Breast epithelium (tissue), 4 donors: ENCODE data around the gene OGFR. TPM values are rescaled to one million over a fixed set of nuclear protein-coding genes. Genes with fewer than 3 reads are reported as not detected.

Experiments used
- DNase-seq, 2 donors: peaks; one replicate each; pipeline ENCODE4 v3.0.0-alpha.2; 2019; ENCODE audit warnings: low spot score in 2 of 2
- H3K27ac ChIP-seq, 2 donors: fragments of 200-600 bp; sonication (generic) in 1 of 2; one replicate each; pipeline ENCODE4 v1.5.1; 2016 to 2019; ENCODE audit warnings: mild to moderate bottlenecking in 1 of 2
- H3K27me3 ChIP-seq, 2 donors: fragments of 200-600 bp; sonication (generic) in 1 of 2; one replicate each; pipeline versions ENCODE4 v1.5.1 to v1.6.0; 2017 to 2019; ENCODE audit warnings: control low read depth in 1 of 2, mild to moderate bottlenecking in 1 of 2
- H3K36me3 ChIP-seq: fragments of 200-600 bp; one replicate; pipeline ENCODE4 v1.5.1; 2019
- H3K4me1 ChIP-seq, 2 donors: fragments of 200-600 bp; sonication (generic); one replicate each; pipeline ENCODE4 v1.5.1; 2016 to 2019; ENCODE audit warnings: control low read depth in 1 of 2
- H3K4me3 ChIP-seq, 3 donors: fragments of 200-600 bp; sonication (generic); 1 replicate in 2 of 3; 2 replicates in 1 of 3; pipeline ENCODE4 v1.5.1; 2016 to 2019; ENCODE audit warnings: mild to moderate bottlenecking in 3 of 3, moderate library complexity in 2 of 3
- H3K9me3 ChIP-seq, 2 donors: fragments of 200-600 bp; sonication (generic) in 1 of 2; one replicate each; pipeline ENCODE4 v1.5.1; 2016 to 2019; ENCODE audit warnings: control low read depth in 1 of 2
- POLR2A ChIP-seq: fragments of 450-650 bp; IDR thresholded peaks from one replicate; pipeline ENCODE4 v1.6.1; 2016; ENCODE audit warnings: antibody characterized with exemption, mild to moderate bottlenecking, moderate library complexity
- POLR2AphosphoS5 ChIP-seq, 3 donors: sonication (generic); formaldehyde crosslinking; IDR thresholded peaks; one replicate each; pipeline ENCODE4 v1.6.1; 2017; ENCODE audit warnings: antibody characterized with exemption in 3 of 3
- intact Hi-C: fragments of 100-400 bp; cut with DNase I; formaldehyde crosslinking; loops from one replicate; pipeline ENCODE4 v1.15.1; 2023; ENCODE audit warnings: low total_unique reads
- total RNA-seq, 3 donors: library from RNA; depleted of rRNA; stranded (reverse); fragments of >200 nt; gene quantifications; one replicate each; pipeline ENCODE4 v1.1.0, GENCODE V29; 2016
- TF ChIP-seq, protein P1 (sequence below), 3 donors: fragments of 450-650 bp; IDR thresholded peaks; one replicate each; pipeline ENCODE4 v1.5.1; 2016 to 2017; ENCODE audit warnings: antibody characterized with exemption in 3 of 3, mild to moderate bottlenecking in 3 of 3, moderate library complexity in 3 of 3

Gene OGFR
- total RNA-seq, 3 donors from 2014 or later = 38.5 to 45.3 (median 44.2) TPM

DNA sequence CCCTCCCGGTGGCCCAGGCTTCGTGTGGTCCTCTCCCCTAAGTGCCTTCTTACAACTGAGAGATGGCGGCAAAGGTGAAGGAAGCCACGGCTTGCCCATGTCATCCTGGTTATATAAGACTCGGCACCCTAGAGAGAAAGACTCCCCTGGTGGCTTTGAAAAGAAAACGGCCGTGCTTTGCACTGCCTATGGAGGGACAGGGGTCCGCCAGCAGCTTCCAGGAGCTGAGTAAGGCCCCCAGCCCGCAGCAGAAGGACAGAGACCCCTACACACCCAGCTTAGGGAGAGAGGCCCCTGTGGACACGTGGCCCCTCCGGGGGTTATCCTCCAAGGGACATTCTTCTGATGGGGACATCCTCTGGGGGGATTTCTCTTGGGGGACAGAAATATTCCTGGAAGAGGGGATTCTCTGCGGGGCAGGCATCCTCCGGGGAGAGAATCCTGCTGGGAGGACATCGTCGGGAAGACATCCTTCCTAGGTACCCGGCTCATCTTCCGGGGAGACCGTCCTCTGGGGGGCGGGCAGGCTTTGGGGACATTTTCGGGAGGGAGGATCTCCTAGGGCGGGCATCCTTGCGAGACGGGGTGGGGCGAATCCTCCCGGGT lies 511 bp upstream of the OGFR start:
- peaks cover 12% of the 10 kb centered on the region in 2 donors for H3K4me1 ChIP-seq

DNA sequence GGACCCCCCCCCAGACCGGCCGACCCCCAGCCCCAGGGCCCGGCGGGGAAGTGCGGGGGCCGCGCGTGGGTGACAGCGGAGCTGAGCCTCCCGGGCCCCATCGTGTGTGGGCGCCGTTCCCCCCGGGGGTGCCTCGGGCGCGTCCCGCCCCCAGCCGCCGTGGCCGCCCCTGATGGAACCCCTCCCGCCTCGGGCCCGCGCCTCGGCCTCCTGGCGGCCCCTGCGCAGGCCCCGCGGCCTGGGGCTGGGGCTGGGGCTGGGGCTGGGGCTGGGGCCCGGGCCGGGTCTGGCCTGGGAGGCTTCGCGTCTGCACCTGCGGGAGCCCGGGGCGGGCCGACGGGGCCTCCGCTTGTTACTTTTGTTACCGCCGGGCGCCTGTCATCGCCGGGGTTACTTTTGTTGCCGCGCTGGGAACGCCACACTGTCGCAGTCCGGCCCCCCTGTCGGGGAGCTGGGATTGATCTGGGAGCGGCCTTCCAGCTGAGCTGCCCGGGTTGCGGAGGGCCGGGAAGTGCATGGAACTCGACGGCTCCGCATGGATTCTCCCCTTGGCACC lies 598 bp downstream of the OGFR start:
- H3K36me3 ChIP-seq = peaks cover 7% of the 10 kb centered on the region
- no peaks in the 10 kb centered on the region for H3K27me3 ChIP-seq
- H3K9me3 ChIP-seq = no peaks in the 10 kb centered on the region
- H3K27ac ChIP-seq = peak overlapping the region; percentile 86 to 87
- intact Hi-C loops = no loop called here
- H3K4me1 ChIP-seq = peaks cover 12% of the 10 kb centered on the region in 2 donors
- no peak for DNase-seq
- TF ChIP-seq POLR2AphosphoS5 (IDR thresholded peaks at IDR 0.05) = no peak
- TF ChIP-seq POLR2A = no peak
- peak overlapping the region; percentile 87 to 99 (median 98) for H3K4me3 ChIP-seq

More for the DNA sequence above, 511 bp upstream of the OGFR start:
- TF ChIP-seq, protein P1, sequence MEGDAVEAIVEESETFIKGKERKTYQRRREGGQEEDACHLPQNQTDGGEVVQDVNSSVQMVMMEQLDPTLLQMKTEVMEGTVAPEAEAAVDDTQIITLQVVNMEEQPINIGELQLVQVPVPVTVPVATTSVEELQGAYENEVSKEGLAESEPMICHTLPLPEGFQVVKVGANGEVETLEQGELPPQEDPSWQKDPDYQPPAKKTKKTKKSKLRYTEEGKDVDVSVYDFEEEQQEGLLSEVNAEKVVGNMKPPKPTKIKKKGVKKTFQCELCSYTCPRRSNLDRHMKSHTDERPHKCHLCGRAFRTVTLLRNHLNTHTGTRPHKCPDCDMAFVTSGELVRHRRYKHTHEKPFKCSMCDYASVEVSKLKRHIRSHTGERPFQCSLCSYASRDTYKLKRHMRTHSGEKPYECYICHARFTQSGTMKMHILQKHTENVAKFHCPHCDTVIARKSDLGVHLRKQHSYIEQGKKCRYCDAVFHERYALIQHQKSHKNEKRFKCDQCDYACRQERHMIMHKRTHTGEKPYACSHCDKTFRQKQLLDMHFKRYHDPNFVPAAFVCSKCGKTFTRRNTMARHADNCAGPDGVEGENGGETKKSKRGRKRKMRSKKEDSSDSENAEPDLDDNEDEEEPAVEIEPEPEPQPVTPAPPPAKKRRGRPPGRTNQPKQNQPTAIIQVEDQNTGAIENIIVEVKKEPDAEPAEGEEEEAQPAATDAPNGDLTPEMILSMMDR (IDR thresholded peaks at IDR 0.05) = no peak
- TF ChIP-seq POLR2A (no peak), POLR2AphosphoS5 (IDR thresholded peaks at IDR 0.05) (no peak)
- no peaks in the 10 kb centered on the region for H3K36me3 ChIP-seq
- intact Hi-C loops = no loop called here
- no peaks in the 10 kb centered on the region for H3K9me3 ChIP-seq
- peak overlapping the region; percentile 87 to 99 (median 98) for H3K4me3 ChIP-seq
- no peak for DNase-seq
- no peaks in the 10 kb centered on the region for H3K27me3 ChIP-seq
- peak overlapping the region; percentile 86 to 87 for H3K27ac ChIP-seq

DNA sequence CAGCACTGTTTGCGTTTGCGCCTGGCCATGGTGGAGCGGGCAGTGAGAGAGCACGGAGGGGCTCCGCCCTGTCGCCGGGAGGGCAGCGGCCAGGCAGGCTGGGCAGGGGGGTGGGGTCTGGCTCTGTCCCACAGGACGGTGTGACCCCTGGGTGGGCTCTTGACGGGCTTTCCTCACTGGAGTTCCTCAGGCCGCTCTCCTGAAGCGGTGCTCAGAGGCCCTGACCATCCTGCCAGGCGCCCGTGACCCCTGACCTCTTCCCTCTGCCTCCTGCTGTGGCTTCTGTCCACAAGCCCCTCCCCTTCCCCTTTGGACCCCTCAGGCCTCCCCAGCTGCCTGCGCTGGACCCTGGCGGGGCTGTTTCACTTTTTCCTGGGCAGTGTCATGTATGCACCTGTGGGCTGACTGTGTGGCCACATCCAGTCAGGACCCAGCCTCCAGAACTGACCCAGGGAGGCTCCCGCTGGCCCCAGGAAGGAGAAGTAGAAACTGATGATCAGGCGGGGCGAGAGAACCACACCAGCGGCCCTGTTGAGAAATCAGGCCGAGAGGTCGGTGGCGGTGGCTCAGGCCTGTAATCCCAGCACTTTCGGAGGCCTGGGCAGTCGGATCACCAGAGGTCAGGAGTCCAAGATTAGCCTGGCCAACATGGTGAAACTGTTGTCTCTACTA lies 1.2 kb downstream of the OGFR start:
- Histone ChIP-seq H3K9me3 (no peaks in the 10 kb centered on the region), H3K36me3 (peaks cover 7% of the 10 kb centered on the region), H3K4me1 (peaks cover 12% of the 10 kb centered on the region in 2 donors), H3K27me3 (no peaks in the 10 kb centered on the region), H3K4me3 (peak overlapping the region; percentile 87 to 99 (median 98)), H3K27ac (peak overlapping the region; percentile 86 to 87)
- TF ChIP-seq, protein P1 (IDR thresholded peaks at IDR 0.05) = no peak
- TF ChIP-seq POLR2A = no peak
- TF ChIP-seq POLR2AphosphoS5 (IDR thresholded peaks at IDR 0.05) = no peak
- no peak for DNase-seq
- intact Hi-C loops = no loop called here

DNA sequence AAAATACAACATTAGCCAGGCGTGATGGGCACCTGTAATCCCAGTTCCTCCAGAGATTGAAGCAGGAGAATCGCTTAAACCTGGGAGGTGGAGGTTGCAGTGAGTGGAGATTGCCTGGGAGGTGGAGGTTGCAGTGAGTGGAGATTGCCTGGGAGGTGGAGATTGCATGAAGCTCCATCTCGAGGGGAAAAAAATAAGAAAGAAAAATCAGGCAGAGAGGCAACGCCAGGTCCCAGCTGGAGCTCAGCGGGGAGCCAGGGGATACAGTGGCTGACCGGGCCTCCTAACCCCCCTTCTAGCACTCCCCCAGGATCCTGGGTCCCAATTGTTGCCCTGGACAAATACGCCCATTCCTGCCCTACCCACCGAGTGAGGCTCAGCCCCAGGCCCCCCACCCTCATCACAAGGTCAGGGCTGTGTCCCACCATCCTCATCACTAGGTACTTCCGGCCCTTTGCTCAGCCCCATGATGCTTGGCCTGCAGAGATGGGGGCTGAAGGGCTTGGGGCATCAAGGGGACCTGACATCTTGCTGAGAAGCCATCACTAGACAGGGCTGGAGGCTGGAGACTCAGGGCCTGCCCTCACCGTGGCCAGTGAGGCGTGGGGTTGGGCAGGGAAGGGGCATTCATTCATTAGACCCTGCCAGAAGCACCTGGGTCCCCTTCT lies 1.9 kb downstream of the OGFR start:
- H3K9me3 ChIP-seq = no peaks in the 10 kb centered on the region
- H3K4me3 ChIP-seq = peak overlapping the region; percentile 87 to 99 (median 98)
- H3K36me3 ChIP-seq = peaks cover 7% of the 10 kb centered on the region
- TF ChIP-seq POLR2A = no peak
- TF ChIP-seq, protein P1 (IDR thresholded peaks at IDR 0.05) = no peak
- no peak for TF ChIP-seq POLR2AphosphoS5 (IDR thresholded peaks at IDR 0.05)
- intact Hi-C loops = no loop called here
- H3K4me1 ChIP-seq = peaks cover 12% of the 10 kb centered on the region in 2 donors
- H3K27me3 ChIP-seq = no peaks in the 10 kb centered on the region
- H3K27ac ChIP-seq = peak overlapping the region; percentile 15 to 87
- DNase-seq = no peak

DNA sequence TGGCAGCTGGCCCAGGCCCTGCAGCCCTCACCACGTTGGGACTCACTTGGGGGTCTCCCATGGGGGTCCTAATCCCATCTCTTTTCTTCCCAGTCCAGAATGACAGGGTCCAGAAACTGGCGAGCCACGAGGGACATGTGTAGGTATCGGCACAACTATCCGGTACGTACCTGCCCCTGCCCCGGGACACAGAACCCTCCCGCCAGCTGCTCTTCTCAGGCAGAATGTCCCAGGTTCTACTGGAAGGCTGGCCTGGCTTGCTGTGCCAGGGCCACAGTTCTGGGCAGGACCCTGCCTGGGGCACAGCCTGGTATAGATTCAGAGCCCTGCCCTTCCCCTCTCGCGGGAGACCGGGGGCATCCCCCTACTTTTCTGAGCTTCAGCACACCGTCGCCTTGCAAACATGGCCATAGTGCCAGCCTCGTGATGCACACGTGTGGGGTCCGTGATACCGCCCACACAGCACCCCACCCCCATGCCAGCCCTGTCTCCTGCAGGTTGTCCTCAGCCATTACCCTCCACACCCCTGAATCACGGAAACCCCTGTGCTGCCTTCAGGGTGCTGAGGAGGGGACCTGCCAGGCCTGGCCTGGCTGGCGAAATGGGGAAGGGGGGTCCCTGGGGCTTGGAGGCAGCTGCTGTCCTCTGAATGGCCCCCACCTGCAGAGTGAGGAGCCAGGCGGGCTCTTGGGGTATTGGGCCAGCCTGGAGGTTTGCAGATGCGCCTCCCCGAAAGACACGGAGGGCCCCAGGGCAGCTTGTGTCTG lies 3.0 kb downstream of the OGFR start:
- Histone ChIP-seq H3K27ac (no peak overlapping the region), H3K27me3 (no peaks in the 10 kb centered on the region), H3K4me3 (no peak overlapping the region), H3K4me1 (peaks cover 12% of the 10 kb centered on the region in 2 donors), H3K9me3 (no peaks in the 10 kb centered on the region), H3K36me3 (peaks cover 7% of the 10 kb centered on the region)
- TF ChIP-seq POLR2A (no peak), POLR2AphosphoS5 (IDR thresholded peaks at IDR 0.05) (no peak)
- TF ChIP-seq, protein P1 (IDR thresholded peaks at IDR 0.05) = no peak
- DNase-seq = no peak
- intact Hi-C loops = no loop called here
